ENCODE measurements around the gene DTNA.

Gene DTNA

GRCh38 chr18:34867520-34867919, 157.4 kb downstream of the DTNA start:
- no peak for TF ChIP-seq CTCF (IDR thresholded peaks at IDR 0.05; ENCODE audit: borderline replicate concordance, control extremely low read depth, extremely low read depth, insufficient read depth, missing control alignments)
- DNase-seq (ENCODE audit: low spot score) = no peak
- in situ Hi-C loops (cut with MboI; ENCODE audit: low sequenced_read_pairs, unreplicated experiment) = no loop called here

GRCh38 chr18:34870555-34871310, 160.6 kb downstream of the DTNA start:
- in situ Hi-C loops (cut with MboI; ENCODE audit: low sequenced_read_pairs, unreplicated experiment) = no loop called here
- no peak for DNase-seq (ENCODE audit: low spot score)

GRCh38 chr18:34871435-34871834, 161.3 kb downstream of the DTNA start:
- no peak for DNase-seq (ENCODE audit: low spot score)
- in situ Hi-C loops (cut with MboI; ENCODE audit: low sequenced_read_pairs, unreplicated experiment) = no loop called here
- no peak for TF ChIP-seq CTCF (IDR thresholded peaks at IDR 0.05; ENCODE audit: borderline replicate concordance, control extremely low read depth, extremely low read depth, insufficient read depth, missing control alignments)

More at GRCh38 chr18:34870555-34871310, 160.6 kb downstream of the DTNA start:
- no peak for TF ChIP-seq CTCF (IDR thresholded peaks at IDR 0.05; ENCODE audit: borderline replicate concordance, control extremely low read depth, extremely low read depth, insufficient read depth, missing control alignments)

- DNase-seq (ENCODE audit: low spot score) = no peak
- in situ Hi-C loops (cut with MboI; ENCODE audit: low sequenced_read_pairs, unreplicated experiment) = no loop called here
- no peak for TF ChIP-seq CTCF (IDR thresholded peaks at IDR 0.05; ENCODE audit: borderline replicate concordance, control extremely low read depth, extremely low read depth, insufficient read depth, missing control alignments)
Measured at GRCh38 chr18:34872066-34872465, 162.0 kb downstream of the DTNA start.

GRCh38 chr18:34873986-34874580, 164.0 kb downstream of the DTNA start:
- no peak for DNase-seq (ENCODE audit: low spot score)
- in situ Hi-C loops (cut with MboI; ENCODE audit: low sequenced_read_pairs, unreplicated experiment) = no loop called here
- TF ChIP-seq CTCF (IDR thresholded peaks at IDR 0.05; ENCODE audit: borderline replicate concordance, control extremely low read depth, extremely low read depth, insufficient read depth, missing control alignments) = no peak

- no peak for DNase-seq (ENCODE audit: low spot score)
- TF ChIP-seq CTCF (IDR thresholded peaks at IDR 0.05; ENCODE audit: borderline replicate concordance, control extremely low read depth, extremely low read depth, insufficient read depth, missing control alignments) = no peak
Measured at GRCh38 chr18:34875150-34875549, 165.1 kb downstream of the DTNA start.

More at GRCh38 chr18:34875150-34875549, 165.1 kb downstream of the DTNA start:
- in situ Hi-C loops (cut with MboI; ENCODE audit: low sequenced_read_pairs, unreplicated experiment) = no loop called here

Data from GM13976 (cell line).